22Rv1 (cell line): ENCODE measurements around the gene NAV1.

Source experiments
- CTCF ChIP-seq: fragments of 450-650 bp; IDR thresholded peaks from 2 replicates; pipeline ENCODE4 v1.5.1; 2017; ENCODE audit warnings: mild to moderate bottlenecking
- ZFX ChIP-seq: fragments of 450-650 bp; IDR thresholded peaks from 2 replicates; pipeline ENCODE4 v1.6.1; 2017; ENCODE audit warnings: antibody characterized with exemption, borderline replicate concordance

- no peak for TF ChIP-seq CTCF
- TF ChIP-seq ZFX: no peak
Measured at GRCh38 chr1:201537891-201538611, 876 bp upstream of the NAV1 start.
